ENCODE measurements around the gene IL3. TPM values are rescaled to one million over a fixed set of nuclear protein-coding genes. Genes with fewer than 3 reads are reported as not detected.

IL3 gene
- total and polyA plus RNA-seq, 2 of the 4 experiments (the other 2 are of a cell fraction), result not detected

DNA sequence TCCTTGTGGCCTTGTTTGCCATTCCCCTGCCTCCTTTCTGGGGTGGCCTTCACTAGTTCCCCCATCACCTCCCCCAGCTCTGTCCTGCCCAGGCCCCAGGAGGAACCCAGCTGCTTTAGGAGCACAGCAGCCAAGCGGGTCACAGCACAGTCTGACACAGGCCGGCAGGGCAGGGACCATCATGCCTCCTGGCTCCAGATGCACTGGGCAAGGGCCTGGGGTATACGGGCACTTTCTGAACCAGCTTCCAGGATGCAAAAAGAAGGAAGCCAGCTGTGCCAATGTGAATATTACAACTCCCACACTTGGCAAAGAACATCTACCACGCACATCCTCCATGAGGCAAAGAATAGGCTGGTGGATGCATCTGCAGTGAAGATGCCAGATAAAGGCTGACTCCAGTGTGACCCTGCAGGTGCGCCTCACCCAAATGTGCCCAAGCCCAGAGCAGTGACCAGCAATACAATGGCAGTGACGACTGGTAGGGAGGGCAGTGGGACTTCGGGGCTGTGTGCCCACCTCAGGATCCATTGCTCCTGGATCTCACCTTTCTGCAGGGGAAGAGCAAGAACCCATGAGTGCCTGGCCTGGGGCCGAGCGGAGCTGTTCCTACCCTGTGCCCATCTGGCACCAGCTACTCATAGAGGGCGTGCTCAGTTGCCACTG lies 6.3 kb upstream of the IL3 start:
- POLR2A ChIA-PET (ENCODE audit: unreplicated experiment), result no interaction called here
- no peak overlapping the region; the same call in 1 of the 2 replicates for H3K56ac ChIP-seq (ENCODE audit: extremely low read depth, insufficient read depth, low read length)
- no peak overlapping the region for H3K4me3 ChIP-seq (ENCODE audit: insufficient read depth, low read depth, low read length)
- dilution Hi-C loops (cut with HindIII; ENCODE audit: low sequenced_read_pairs, unreplicated experiment), result no loop called here
- H2BK5ac ChIP-seq (ENCODE audit: low read depth, low read length, poor library complexity, severe bottlenecking), result no peak overlapping the region
- no peak overlapping the region for H2AK5ac ChIP-seq (ENCODE audit: low read depth, low read length)
- no peaks in the 10 kb centered on the region for H3K36me3 ChIP-seq (ENCODE audit: control insufficient read depth, insufficient read depth, low read length)
- ATAC-seq (ENCODE audit: low read depth) (no peak), DNase-seq (no peak)
- no peak overlapping the region for H3K4me2 ChIP-seq (ENCODE audit: low read depth, low read length)
- in situ Hi-C loops (cut with MboI; ENCODE audit: low sequenced_read_pairs), result no loop called here
- no peak overlapping the region for H3K9ac ChIP-seq (ENCODE audit: low read depth, low read length)
- H4K5ac ChIP-seq (ENCODE audit: low read depth, low read length), result no peak overlapping the region
- H2AK9ac ChIP-seq (replicated peaks; ENCODE audit: low read depth, low read length, poor library complexity), result no peak overlapping the region
- H4K20me1 ChIP-seq (ENCODE audit: insufficient read depth, low read length), result no peaks in the 10 kb centered on the region
- WGBS, 2 experiments (ENCODE audit: extremely low coverage in 2 of 2, insufficient read length in 1 of 2), result 88% methylated on average over 2 of the region's 10 CpGs; no CpG with 5 or more reads in 1 of the 2 experiments
- TF ChIP-seq RAD21 (IDR thresholded peaks at IDR 0.05; ENCODE audit: low read length) (no peak), USF2 (IDR thresholded peaks at IDR 0.05; ENCODE audit: low read depth, low read length) (no peak), MAZ (IDR thresholded peaks at IDR 0.05; ENCODE audit: borderline replicate concordance, low read depth, low read length) (no peak), BHLHE40 (IDR thresholded peaks at IDR 0.05; ENCODE audit: low read depth, low read length) (no peak)
- BruUV-seq (replicated peaks), result no TSS peak
- H2BK15ac ChIP-seq (ENCODE audit: low read depth, low read length), result no peak overlapping the region
- no peaks in the 10 kb centered on the region for H3K4me1 ChIP-seq (ENCODE audit: control insufficient read depth, insufficient read depth, low read length)
- intact Hi-C loops (cut with micrococcal nuclease), result no loop called here
- H3K27ac ChIP-seq (ENCODE audit: insufficient read depth, low read length), result no peak overlapping the region
- H3K79me1 ChIP-seq (ENCODE audit: low read depth in 1 of 2, low read length in 2 of 2), result no peaks in the 10 kb centered on the region
- H3K23ac ChIP-seq (ENCODE audit: low read depth, low read length), result no peak overlapping the region
- no peak overlapping the region for H4K91ac ChIP-seq (ENCODE audit: insufficient read depth, low read depth, low read length)
- H2AFZ ChIP-seq (replicated peaks; ENCODE audit: low read length, poor library complexity), result peak overlapping the region; percentile 29
- no peak overlapping the region for H2BK20ac ChIP-seq (ENCODE audit: low read depth, low read length)
- H4K8ac ChIP-seq (ENCODE audit: low read depth in 2 of 2, low read length in 2 of 2), result no peak overlapping the region
- H2BK120ac ChIP-seq (ENCODE audit: low read depth, low read length), result no peak overlapping the region
- H3K9me3 ChIP-seq (ENCODE audit: control insufficient read depth, insufficient read depth, low read length), result no peaks in the 10 kb centered on the region
- CTCF ChIA-PET, result no interaction called here
- peaks cover 52% of the 10 kb centered on the region for H3K27me3 ChIP-seq (ENCODE audit: control insufficient read depth, insufficient read depth, low read length)
- H3K18ac ChIP-seq (ENCODE audit: low read depth, low read length), result no peak overlapping the region
- no peak overlapping the region for H3K14ac ChIP-seq (replicated peaks; ENCODE audit: low read depth, low read length)
- H3K9me1 ChIP-seq (ENCODE audit: insufficient read depth, low read length), result no peaks in the 10 kb centered on the region
- H3K4ac ChIP-seq (ENCODE audit: low read depth, low read length), result no peak overlapping the region
